Stimulated activated CD4-positive, alpha-beta T cell treated with anti-CD3 and anti-CD28 coated beads, Interleukin-2, amount 100 ng/mL, for 24 hours (primary cell): ENCODE data around the gene CHST1.

Experiments
- DNase-seq, 2 donors: peaks; one replicate each; pipeline ENCODE4 v3.0.0-alpha.2; 2020

Gene CHST1

DNA sequence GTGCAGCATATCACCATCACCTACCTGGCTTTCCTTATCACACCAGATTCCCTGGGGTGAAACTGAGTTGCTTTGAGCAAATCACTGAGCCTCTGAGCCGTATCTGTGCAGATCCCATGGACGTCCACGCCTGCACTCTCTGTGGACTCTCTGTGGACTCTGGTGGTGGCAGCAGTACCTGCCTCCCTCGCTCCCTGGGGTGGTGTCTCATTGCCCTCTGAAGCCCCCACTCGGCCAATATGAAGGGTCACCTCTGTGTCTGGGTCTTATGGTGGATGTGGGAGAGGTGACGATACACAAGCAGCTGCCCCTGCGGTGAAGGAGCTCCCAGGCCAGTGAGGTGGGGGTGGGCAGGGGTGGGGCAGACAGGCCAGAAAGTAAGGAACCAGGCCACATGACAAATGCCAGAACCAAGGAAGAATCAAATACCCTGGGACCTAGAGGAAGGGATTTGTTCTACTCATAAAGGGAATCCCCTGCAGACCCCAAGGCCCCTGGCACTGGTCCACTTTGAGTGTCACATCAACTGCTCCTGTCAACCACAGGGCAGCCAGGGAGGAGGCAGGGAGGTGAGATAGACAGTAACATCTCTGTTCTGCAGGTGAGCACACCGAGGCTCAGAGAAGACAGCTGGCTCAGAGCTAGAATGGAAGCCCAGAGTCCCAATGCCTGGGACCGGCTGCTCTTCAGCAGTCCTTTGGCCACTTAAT is 9.2 kb upstream of the CHST1 start:
- no peak for DNase-seq

DNA sequence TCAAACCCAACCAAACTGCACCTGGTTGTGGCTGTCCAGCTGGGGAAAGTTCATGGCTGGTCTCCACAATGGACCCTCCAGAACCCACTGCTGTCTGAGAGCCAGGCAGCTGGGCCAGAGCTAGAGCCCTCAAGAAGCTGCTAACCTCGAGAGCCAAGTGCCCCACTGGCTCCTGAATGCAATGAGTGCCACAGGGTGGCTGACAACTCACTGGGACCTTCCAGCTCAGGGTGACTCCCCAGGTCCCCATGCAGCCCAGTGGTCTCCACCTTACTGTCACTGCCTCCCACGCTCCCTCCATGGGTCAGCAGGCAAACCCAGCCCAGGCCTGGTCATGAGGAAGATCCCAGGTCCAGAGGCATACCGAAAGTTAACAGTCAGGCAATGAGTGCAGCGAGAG is 8.0 kb upstream of the CHST1 start:
- no peak for DNase-seq

DNA sequence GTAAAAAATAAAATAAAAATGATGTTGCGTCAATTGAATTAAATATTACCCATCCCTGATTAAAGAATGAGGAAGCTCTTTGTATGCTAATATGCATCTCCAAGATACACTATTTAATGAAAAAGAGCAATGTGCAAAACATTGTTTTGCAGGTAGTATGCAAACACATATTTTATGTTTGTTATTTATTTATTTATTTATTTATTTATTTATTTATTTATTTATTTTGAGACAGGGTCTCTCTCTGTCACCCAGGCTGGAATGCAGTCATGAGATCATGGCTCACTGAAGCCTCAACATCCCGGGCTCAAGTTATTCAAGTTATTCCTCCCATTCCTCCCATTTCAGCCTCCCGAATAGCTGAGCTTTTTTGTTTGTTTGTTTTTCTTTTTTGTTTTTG is 7.2 kb upstream of the CHST1 start:
- DNase-seq, result no peak

DNA sequence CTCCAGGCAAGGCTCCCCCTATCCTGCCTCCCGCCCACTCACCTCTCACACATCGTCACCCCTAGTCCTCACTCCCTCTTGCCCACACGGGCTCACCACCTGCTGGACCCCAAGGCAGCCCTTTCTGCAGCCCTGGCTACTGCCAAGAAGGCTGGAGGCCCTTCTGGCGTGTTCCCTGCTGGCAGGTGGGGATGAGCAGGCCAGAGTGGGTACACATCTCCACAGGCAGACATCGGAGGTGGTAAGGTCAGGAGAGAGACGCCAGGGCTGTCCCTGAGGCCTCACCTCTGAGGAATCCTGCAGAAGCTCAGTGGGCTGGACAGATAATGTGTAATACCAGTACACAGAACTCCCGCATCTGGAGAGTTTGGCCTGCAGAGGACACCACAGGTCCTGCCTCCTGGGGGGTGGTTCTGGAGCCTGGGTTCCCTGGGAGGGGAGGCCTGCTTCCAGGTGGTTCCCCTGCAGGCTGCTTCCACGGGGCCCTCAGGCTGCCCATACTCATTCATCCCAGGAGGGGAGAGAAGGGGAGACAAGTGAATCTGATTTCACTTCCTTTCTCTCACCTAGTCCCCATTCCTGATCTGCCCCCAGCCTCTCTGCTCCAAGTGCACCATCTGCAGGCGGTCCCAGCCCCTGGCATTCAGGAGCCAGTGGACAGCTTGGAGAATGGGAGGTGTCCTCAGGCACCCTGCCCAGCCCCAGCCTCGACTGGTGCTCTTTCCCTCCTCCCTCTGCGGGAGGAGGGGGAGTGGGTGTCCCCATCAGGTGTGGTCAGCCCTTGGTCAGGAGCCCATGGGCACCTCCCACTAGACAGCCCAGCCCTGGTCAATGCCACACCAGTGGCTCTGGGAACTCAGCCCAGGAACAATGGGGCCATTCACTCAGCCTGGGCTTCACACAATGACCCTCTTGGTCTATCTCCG is 6.1 kb upstream of the CHST1 start:
- no peak for DNase-seq

DNA sequence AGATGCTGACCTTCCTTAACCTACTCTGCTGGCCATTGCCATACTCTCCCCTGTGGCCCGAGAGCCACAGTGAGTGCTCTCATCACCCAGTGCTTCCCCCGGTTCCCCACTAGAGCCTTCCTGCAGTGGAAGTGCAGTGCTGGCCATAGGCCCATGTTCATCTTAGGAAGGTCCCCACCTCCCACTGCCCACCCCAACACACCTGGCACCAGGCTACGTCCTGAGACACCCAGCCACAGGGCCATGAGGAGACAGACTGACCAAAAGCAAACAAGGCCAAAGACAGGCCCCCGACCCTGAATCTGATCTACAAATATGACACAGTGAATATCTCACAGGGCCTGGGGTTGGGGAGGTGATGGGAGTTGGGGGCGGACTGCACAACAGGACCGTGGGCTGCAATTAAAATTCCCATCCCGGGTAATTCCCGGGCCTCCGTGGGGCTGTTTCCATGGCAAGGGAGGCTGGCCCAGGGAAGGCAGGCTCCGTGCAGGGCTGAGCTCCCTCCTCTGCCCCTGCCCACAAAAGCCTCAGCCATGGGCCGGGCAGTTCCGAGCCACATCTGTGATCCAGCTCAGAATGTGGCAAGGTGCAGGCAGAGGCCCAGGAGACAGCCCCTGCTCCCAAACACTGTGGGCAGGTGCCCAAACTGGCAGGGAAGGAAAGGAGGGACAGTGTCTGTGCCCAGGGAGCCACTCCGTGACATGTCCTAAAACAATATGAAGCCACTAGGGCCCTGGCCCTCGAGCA is 5.1 kb upstream of the CHST1 start:
- no peak for DNase-seq

GRCh38 chr11:45669956-45670355 is 4.5 kb upstream of the CHST1 start:
- DNase-seq, result no peak

DNA sequence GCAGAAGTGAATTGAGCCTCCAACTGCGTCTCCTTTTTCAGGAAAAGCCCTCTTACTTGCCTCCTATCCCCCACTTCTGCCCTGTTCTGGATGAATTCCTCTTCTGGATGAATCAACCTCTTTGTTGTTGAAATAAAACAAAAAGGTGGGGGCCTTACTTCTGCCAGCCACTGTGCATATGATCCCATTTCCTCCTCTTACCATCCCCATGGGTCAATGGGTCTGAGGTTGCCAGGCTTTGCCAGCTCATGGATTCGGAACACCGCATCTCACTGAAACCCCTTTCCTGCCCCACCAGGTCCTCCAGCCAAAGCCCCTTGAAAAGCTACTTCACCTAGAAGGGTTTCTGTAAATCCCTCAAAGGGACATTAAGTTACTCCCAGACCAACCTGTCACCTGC is 3.7 kb upstream of the CHST1 start:
- no peak for DNase-seq

DNA sequence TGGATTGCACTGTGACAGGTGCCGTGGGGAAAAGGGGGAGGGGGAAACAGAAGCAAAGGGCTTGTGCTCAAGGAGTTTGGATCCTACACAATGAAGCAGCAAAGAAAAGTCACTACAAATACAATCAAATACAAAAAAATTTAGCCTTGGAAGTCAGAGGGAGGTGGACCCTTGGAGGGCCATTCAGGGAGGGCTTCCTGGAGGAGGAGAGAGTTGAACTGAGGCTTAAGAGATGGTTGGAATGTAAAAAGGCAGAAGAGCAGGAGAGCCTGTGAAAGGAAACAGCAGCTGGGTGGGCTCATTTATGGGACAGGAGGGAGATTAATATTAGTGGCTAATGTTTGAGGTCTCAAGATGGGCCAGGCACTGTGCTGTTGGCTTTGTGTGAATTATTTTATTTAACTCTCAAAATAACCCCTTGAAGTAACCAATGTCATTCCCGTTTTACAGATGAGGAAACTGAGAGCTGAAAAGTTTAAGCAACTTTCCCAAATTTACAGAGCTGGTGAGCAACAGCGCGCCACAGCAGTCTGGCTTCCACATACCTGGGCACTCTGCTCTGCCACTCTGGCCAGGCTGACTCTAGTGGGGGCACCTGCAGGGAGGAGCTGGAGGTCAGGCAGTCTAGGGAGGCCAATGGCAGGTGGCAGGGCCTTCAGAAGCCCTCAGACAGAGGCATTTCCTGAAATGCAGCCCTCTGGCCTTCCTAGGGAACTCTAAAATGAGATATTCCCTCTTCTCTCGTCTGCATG is 2.7 kb upstream of the CHST1 start:
- DNase-seq, result no peak

- DNase-seq, result no peak
Observed at GRCh38 chr11:45666648-45667642, 1.5 kb upstream of the CHST1 start.

GRCh38 chr11:45665933-45666647 is 668 bp upstream of the CHST1 start:
- no peak for DNase-seq

DNA sequence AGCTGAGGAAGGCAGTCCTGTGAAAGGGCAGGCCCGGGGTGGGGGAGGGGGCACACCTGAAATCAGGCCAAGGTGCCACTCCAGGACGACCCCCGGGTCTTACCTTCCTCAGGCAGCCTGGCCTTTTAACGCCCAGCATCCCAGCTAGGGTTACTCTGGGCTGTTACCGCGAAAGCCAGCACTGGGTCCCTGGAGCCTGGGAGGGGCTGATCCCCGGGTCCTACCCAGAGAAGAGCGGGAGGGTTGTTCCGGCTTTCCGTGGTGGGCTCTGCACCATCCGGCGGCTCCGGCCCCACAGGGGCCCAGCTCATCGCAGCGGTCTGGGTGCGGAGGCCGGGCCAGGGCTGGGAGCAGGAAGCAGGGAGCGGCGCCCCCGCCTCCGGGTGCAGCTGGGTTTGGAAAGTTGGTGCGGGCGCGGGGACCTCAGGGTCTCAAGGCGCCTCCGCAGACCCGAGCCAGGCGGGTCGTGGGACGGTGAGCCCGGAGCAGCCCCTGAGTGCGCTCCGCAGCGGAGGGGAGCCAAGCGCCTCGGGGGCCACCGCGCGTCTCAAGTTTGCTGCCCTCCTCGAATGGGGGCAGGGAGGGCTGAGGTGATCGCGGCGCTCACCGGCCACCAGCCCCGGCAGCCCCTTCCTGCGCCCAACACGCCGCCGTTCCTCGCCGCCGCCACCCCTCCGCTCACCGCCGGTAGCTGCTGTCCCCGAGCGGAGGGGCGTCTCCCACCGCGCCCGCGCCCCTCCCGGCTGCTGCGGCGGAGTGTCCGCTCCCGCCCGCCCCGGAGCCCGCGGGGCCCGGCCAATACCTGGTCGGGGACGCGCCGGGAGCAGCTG is 831 bp downstream of the CHST1 start:
- DNase-seq, result peak in 1 of 2 donors; percentile 16

DNA sequence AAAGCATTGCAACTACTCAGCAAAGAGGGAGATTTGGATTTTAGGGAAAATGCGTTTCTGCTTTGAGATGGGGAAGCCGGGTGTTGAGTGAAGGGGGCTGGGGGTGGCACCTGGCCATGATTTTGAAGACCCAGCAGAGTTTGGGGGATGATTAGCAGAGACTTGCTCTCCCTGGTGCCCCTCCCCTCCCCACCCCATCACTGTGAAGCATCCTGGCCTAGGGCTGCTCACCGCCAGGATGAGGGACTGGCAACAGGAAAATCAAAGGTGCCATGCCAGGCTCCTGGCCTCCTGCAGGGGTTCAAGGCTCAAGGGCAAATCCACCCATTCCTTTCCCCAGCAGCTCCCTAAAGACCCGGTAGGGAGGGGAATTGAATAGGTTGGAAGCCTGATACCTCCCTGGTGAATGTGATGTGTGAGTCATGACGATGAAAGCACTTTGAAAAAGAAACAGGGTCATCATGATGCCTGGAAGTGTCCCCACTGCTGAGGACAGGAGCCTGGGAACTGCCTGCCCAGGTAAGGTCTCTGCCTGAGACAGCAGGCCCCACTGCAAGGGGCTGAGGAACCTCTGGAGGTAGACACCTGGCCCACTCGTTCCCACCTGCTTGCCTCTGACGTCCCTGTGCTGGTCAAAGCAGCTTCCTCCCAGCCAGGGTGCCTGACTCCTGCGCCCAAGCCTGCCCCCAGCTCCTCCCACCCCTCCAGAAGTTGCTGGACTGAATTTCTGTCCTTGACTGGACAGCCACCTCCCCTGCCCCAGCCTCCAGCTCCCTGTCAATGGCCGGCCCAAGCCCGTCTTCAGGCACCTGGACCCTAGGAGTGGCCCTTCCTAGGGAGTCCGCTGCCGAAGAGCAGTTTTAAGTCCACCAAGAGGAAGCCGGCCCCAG is 1.7 kb downstream of the CHST1 start:
- no peak for DNase-seq

DNA sequence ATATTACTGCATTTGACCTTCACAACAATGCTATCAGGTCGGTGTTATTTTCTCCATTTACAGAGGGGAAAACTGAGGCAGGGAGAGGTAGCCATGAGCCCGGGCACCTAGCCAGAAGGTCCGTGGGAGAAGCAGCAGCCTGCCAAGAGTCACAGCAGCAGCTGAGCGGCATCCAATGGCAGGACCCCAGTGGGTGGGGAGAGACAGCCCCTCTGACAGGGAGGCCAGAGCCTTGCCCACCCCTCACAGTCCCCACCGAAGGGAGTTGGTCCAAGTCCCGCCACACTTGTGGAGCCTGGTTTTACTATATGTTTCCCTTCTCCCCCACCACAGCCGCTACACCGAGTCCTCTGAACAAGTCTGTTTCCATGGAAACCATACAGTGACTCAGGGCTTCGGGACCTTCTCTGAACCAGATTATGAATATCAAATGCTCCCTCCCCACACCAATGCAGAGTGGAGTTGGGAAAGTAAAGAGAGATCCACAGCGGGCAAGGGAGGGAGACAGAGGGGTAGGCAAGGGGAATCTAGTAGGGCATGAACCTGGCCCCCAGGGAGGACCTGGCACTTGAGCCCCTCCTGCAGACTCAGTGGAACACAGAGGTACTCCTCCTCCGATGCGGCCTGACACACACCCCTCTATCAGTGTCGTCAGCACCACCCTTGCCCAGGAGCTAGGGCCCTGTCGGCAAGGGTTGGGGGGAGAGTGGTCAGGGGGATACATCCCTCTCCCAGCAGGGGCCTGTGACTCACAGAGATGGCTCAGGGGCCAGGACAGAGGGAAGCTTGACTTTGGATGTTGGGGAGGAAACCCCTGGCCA is 2.5 kb downstream of the CHST1 start:
- DNase-seq, result peak; percentile 25 to 26

GRCh38 chr11:45662096-45662664 is 3.2 kb downstream of the CHST1 start:
- no peak for DNase-seq

DNA sequence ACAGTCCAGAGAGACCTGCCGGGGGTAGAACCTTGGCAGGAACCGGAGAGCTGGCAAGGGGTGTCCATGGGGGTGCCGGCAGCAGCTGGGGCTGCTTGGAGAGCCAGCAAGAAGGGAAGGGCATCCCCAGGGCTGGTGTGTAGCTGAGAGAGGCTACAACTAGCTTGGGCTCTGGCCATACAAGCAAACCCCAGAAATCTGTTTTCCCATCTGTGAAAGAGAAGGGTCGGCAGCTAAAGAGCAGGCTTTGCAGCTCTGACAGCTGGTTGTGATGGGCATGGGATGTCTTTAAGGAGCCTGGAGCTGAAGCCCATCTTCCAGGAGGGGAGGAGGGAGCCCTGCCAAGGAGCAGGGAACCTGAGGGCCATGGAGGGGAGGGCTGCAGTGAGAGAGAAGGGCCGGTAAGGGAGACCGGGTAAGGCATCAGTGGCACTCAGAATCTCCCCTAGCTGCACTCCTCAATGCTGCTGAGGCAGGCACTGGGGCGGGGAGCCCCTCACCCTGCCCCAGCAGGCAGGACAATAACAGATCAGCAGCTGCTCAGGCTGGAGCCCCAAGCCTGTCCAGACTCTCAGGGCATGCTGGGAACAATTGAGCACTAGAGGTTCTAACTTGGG is 3.9 kb downstream of the CHST1 start:
- DNase-seq, result no peak

- no peak for DNase-seq
Observed at GRCh38 chr11:45660729-45661438, 4.5 kb downstream of the CHST1 start.
